ENCODE measurements around the gene MMEL1.

DNA sequence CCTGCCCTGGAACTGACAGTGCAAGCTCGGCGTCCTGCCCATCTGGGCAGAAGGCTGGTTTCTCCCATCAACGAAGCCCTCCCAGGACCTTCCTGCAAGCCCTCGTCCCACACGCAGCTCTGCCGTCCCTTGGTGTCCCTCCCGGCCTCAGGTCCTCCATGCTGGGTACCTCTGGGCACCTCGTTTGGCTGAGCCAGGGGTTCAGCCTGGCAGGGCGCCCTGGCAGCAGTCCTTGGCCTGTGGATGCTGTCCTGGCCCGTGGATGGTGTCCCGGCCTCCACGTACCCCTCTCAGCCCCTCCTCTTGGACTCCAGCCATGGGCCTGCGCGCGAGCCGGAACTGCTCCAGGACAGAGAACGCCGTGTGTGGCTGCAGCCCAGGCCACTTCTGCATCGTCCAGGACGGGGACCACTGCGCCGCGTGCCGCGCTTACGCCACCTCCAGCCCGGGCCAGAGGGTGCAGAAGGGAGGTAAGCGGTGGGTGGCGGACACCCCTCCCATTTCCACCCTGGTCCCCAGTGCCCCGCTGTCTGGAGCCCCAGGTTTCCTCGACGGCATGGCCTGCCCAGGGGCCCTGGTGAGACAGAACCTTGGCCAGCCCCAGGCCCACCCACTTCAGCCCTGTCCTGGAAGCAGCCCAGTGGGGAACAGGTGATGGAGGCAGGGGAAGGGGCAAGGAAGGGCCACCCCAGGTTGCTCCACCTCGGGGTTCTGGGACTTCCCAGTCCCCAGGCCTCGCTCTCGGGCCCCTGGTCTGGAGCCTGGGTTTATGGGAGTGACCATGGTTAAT lies 73.1 kb downstream of the MMEL1 start:
- no peak for TF ChIP-seq EZH2phosphoT487 (IDR thresholded peaks at IDR 0.05; ENCODE audit: borderline replicate concordance, low read length)
- TF ChIP-seq, protein P1, sequence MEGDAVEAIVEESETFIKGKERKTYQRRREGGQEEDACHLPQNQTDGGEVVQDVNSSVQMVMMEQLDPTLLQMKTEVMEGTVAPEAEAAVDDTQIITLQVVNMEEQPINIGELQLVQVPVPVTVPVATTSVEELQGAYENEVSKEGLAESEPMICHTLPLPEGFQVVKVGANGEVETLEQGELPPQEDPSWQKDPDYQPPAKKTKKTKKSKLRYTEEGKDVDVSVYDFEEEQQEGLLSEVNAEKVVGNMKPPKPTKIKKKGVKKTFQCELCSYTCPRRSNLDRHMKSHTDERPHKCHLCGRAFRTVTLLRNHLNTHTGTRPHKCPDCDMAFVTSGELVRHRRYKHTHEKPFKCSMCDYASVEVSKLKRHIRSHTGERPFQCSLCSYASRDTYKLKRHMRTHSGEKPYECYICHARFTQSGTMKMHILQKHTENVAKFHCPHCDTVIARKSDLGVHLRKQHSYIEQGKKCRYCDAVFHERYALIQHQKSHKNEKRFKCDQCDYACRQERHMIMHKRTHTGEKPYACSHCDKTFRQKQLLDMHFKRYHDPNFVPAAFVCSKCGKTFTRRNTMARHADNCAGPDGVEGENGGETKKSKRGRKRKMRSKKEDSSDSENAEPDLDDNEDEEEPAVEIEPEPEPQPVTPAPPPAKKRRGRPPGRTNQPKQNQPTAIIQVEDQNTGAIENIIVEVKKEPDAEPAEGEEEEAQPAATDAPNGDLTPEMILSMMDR (conservative IDR thresholded peaks at IDR 0.05; ENCODE audit: low read depth, low read length) = no peak
